Transverse colon (tissue), 4 donors: ENCODE results near the gene SSTR5. TPM values are rescaled to one million over a fixed set of nuclear protein-coding genes. Genes with fewer than 3 reads are reported as not detected.
A peak's percentile ranks its signal among the peaks of the same experiment; 100 is the strongest.

ENCODE experiments used
- DNase-seq: peaks from one replicate; pipeline ENCODE4 v3.0.0-alpha.2; 2019
- H3K27ac ChIP-seq, 4 donors: fragments of 200-600 bp; sonication (generic); 2 replicates each; pipeline ENCODE4 v1.5.1; 2016 to 2018; ENCODE audit warnings: inconsistent platforms in 4 of 4
- H3K27me3 ChIP-seq: fragments of 200-600 bp; sonication (generic); 2 replicates; pipeline ENCODE4 v1.5.1; 2017; ENCODE audit warnings: inconsistent platforms
- H3K36me3 ChIP-seq, 4 donors: fragments of 200-600 bp; sonication (generic); 2 replicates each; pipeline ENCODE4 v1.5.1; 2017 to 2019; ENCODE audit warnings: inconsistent platforms in 4 of 4
- H3K4me1 ChIP-seq, 4 donors: fragments of 200-600 bp; sonication (generic); 2 replicates each; pipeline ENCODE4 v1.5.1; 2017 to 2020; ENCODE audit warnings: inconsistent platforms in 4 of 4
- H3K4me3 ChIP-seq, 4 donors: fragments of 200-600 bp; sonication (generic); 1 replicate in 1 of 4; 2 replicates in 3 of 4; pipeline versions ENCODE4 v1.5.1 to v1.6.1; 2017 to 2019; ENCODE audit warnings: inconsistent platforms in 4 of 4
- H3K9me3 ChIP-seq, 2 donors: fragments of 200-600 bp; sonication (generic); 2 replicates each; pipeline ENCODE4 v1.5.1; 2017 to 2019; ENCODE audit warnings: inconsistent platforms in 2 of 2
- CTCF ChIP-seq, 5 experiments: fragments of 200-600 bp in 3 of 5; fragments of 450-650 bp in 2 of 5; sonication (generic) in 3 of 5; IDR thresholded peaks; 1 replicate in 2 of 5; 2 replicates in 3 of 5; pipeline ENCODE4 v1.5.1; 2016 to 2017; ENCODE audit warnings: antibody characterized with exemption in 5 of 5, inconsistent platforms in 3 of 5, mild to moderate bottlenecking in 2 of 5, moderate library complexity in 1 of 5
- EP300 ChIP-seq: sonication (generic); formaldehyde crosslinking; IDR thresholded peaks from one replicate; pipeline ENCODE4 v1.6.1; 2017; ENCODE audit warnings: antibody characterized with exemption, low read depth
- POLR2A ChIP-seq: fragments of 450-650 bp; IDR thresholded peaks from one replicate; pipeline ENCODE4 v1.6.1; 2016; ENCODE audit warnings: antibody characterized with exemption, mild to moderate bottlenecking, moderate library complexity
- POLR2AphosphoS5 ChIP-seq, 3 donors: sonication (generic); formaldehyde crosslinking; IDR thresholded peaks; one replicate each; pipeline ENCODE4 v1.6.1; 2016; ENCODE audit warnings: antibody characterized with exemption in 3 of 3
- WGBS, 2 donors: methylation state at CpG; one replicate each; pipeline ENCODE4 v1.1.5; 2018; ENCODE audit warnings: low coverage in 1 of 2; 5-methylcytosine and 5-hydroxymethylcytosine counted together
- in situ Hi-C, 4 donors: fragments of 200-750 bp; cut with MboI; loops; one replicate each; pipeline versions ENCODE4 v1.15.0 to v1.15.1; 2017; ENCODE audit warnings: low sequenced_read_pairs in 3 of 4, low pct_ligation_motif_present in 1 of 4, low pct_unique_long_range_greater_than_20kb in 1 of 4
- intact Hi-C: fragments of 100-400 bp; cut with DNase I; formaldehyde crosslinking; loops from one replicate; pipeline ENCODE4 v1.15.1; 2023; ENCODE audit warnings: low total_unique reads
- total RNA-seq, 4 donors: library from RNA; depleted of rRNA; stranded (reverse); fragments of >200 nt; gene quantifications; one replicate each; pipeline ENCODE4 v1.1.0, GENCODE V29; 2016

Gene SSTR5
- total RNA-seq, 4 donors from 2014 or later: not detected

- Histone ChIP-seq H3K27me3 (peaks cover 8% of the 10 kb centered on the region), H3K4me3 (no peak overlapping the region), H3K9me3 (no peaks in the 10 kb centered on the region), H3K27ac (no peak overlapping the region), H3K4me1 (no peaks in the 10 kb centered on the region), H3K36me3 (no peaks in the 10 kb centered on the region)
- WGBS, 2 donors: 79% methylated on average over 16 of the region's 21 CpGs; no CpG with 5 or more reads in 1 of the 2 donors
- no peak for DNase-seq
- in situ Hi-C loops (no loop called here), intact Hi-C loops (no loop called here)
- TF ChIP-seq POLR2AphosphoS5 (IDR thresholded peaks at IDR 0.05): no peak
- no peak for TF ChIP-seq CTCF (IDR thresholded peaks at IDR 0.05)
- TF ChIP-seq EP300: no peak
- no peak for TF ChIP-seq POLR2A
Observed at GRCh38 chr16:1123525-1124230, 51.1 kb downstream of the SSTR5 start.

GRCh38 chr16:1124291-1124690 lies 51.7 kb downstream of the SSTR5 start:
- Histone ChIP-seq H3K36me3 (no peaks in the 10 kb centered on the region), H3K27ac (no peak overlapping the region), H3K9me3 (no peaks in the 10 kb centered on the region), H3K4me3 (no peak overlapping the region), H3K27me3 (peaks cover 8% of the 10 kb centered on the region), H3K4me1 (no peaks in the 10 kb centered on the region)
- TF ChIP-seq POLR2AphosphoS5 (IDR thresholded peaks at IDR 0.05) (no peak), POLR2A (no peak), EP300 (no peak), CTCF (IDR thresholded peaks at IDR 0.05) (no peak)
- 72% methylated on average over 10 of the region's 18 CpGs; no CpG with 5 or more reads in 1 of the 2 donors for WGBS, 2 donors
- DNase-seq: no peak
- intact Hi-C loops (no loop called here), in situ Hi-C loops (no loop called here)

DNA sequence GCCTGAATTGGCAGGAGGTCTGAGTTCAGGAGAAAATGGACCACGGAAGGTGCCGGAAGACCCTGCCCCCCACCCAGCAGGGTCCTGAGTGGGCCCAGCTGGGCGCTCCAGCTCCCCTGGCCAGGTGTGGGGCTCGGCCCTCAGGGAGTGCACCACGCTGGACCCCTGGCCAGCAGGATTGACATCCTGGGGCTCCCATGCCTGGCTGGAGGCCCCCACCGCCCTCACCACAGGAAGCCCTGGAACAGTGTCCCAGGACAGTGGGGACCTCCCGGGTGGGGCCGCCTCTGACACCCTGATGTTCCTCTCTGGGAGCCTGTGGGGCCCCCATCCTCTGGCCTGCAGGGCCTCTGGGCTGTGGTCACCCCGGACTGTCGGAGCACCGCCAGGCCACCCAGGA lies 52.2 kb downstream of the SSTR5 start:
- DNase-seq: no peak
- Histone ChIP-seq H3K9me3 (no peaks in the 10 kb centered on the region), H3K4me1 (no peaks in the 10 kb centered on the region), H3K4me3 (no peak overlapping the region), H3K27ac (no peak overlapping the region), H3K36me3 (no peaks in the 10 kb centered on the region), H3K27me3 (peaks cover 8% of the 10 kb centered on the region)
- TF ChIP-seq EP300 (no peak), POLR2A (no peak), CTCF (IDR thresholded peaks at IDR 0.05) (no peak), POLR2AphosphoS5 (IDR thresholded peaks at IDR 0.05) (no peak)
- in situ Hi-C loops: no loop called here
- intact Hi-C loops: no loop called here
- 76% methylated on average over 3 of the region's 11 CpGs; no CpG with 5 or more reads in 1 of the 2 donors for WGBS, 2 donors

DNA sequence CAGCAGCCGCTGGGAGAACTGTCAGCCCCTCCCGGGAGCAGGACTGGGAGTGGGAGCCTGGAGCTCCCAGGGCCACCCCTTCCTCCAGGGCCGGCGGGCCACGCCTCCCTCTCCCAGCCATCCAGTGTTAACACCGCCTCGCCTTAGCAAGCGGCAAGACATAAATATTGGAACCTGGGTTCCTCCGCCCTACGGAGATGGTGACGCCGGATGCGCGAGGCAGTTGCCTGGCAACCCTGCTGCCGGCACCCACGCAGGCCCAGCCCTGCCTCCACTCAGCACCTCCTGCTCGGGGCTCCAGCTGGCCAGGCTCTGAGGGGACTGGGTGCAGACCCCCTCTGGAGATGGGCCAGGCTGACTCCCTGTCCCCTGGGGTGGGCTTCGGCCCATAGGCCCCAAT lies 52.9 kb downstream of the SSTR5 start:
- Histone ChIP-seq H3K4me1 (no peaks in the 10 kb centered on the region), H3K36me3 (no peaks in the 10 kb centered on the region), H3K27ac (no peak overlapping the region), H3K4me3 (no peak overlapping the region), H3K9me3 (no peaks in the 10 kb centered on the region), H3K27me3 (peaks cover 3% of the 10 kb centered on the region)
- 30% methylated on average over 11 of the region's 18 CpGs; no CpG with 5 or more reads in 1 of the 2 donors for WGBS, 2 donors
- TF ChIP-seq POLR2A (no peak), POLR2AphosphoS5 (IDR thresholded peaks at IDR 0.05) (no peak), CTCF (IDR thresholded peaks at IDR 0.05) (no peak), EP300 (no peak)
- intact Hi-C loops: no loop called here
- peak; percentile 14 for DNase-seq
- in situ Hi-C loops: no loop called here
